CD4-positive, alpha-beta T cell treated with Interleukin-6 for 4 hours (primary cell): Measurements from ENCODE around the gene KCNAB1.
"Not testable (repeated sequence)": the region's sequence is repeated elsewhere in the genome, so short reads cannot be mapped to it uniquely, and the experiment has no call there.

Experiments used
- DNase-seq: peaks from one replicate; pipeline ENCODE4 v3.0.0-alpha.2; 2020; ENCODE audit warnings: mixed read lengths

KCNAB1 gene

DNA sequence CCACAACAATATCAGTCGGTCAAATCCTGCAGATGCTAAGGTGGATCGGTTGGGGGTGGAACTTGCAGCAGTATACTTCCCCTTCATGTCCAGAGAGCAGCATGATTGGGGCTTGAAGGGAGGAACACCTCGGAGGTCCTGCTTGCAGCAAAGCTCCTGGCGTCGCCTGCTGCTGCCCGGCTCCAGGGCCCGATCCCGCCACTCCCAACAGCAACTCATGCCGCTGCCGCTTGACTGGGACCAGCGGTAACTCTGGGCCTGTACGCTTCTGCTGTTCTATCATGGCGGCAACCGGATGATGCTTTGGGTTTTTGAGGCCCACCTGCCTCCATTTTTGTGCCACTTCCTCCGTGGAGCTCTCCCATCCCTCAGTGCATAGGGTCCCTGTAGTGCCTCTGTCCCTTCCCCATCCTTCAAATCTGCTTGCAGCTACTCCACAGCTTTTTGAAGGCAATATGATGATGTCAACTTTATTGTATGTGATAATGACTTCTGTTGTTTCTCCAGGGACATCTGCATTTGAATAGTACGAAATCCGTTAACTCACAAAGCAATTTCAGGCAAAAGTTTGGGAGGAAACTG is 56.3 kb downstream of the KCNAB1 start:
- DNase-seq: no peak

DNA sequence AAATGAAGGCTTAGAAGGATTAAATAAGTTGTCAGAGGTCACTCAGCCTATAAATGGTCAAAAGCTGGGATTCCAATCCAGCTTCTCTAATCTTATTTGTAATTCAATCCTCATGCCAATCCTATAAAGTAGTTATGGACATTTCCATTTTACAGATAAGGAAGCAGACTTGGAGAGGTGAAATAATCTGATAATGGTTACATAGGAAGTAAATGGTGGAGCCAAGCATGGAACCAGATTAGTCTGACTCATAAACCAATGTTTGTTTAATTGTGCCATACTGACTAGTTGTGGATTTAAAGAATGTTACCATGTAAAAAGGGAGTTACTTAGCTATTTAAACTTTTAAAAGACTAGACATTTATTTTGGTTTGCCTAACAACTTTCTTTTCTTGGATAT is 59.7 kb downstream of the KCNAB1 start:
- no peak for DNase-seq

DNA sequence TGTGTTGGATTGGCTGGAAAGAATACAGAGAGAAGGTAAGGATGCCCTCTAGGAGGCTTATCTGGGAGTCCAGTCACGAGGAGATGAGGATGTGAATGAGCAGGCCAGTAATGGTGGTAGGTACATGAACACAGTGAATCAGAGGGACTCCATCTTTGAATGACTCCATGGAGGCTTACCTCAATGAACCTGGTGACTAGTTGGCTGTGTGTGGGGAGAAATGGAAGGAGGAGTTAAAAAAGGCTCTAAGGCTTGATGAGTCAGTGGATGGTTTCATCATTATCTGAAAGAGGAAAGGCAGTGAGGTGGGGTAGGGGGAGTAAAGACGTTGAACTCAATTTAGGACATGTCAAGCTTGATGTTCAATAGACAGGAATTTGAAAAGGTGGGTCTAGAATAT is 61.1 kb downstream of the KCNAB1 start:
- no peak for DNase-seq

DNA sequence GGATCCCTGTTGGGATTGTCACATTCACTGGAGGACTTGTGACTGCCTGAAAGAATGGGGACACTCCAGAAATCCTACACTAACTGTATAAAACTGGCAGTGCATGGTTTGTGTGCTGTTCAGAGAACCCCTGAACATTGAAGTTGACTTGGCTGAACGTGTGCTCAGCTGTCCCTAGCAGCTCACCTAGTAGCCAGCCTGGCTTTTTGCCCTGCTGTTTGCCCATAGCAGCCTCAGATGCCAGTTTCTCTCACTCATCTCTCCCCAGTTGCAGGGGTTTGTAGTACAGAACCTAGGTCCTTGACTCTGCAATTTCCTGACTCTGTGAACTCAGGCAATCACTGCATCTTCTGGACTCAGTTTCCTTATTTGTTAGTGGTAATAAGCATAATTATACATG is 63.0 kb downstream of the KCNAB1 start:
- no peak for DNase-seq

DNA sequence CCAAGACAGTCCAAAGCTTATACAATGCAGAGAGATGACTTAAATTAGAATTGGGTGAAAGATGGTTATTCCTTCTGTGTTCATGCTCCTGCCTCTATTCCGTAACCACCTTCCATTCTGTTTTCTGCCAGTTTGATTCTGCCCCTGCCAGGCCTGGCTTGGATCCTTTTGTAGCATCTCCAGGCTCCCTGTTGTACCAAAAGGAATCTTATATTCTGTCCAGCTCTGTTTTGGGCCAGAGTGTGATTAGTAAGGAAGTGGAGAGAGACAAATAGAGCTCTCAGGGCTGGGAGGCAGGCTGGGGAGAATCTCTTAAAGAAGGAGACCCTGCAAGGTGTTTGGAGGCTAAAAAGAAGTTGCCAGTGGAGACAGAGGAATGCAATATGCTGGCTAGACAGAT is 63.8 kb downstream of the KCNAB1 start:
- no peak for DNase-seq

DNA sequence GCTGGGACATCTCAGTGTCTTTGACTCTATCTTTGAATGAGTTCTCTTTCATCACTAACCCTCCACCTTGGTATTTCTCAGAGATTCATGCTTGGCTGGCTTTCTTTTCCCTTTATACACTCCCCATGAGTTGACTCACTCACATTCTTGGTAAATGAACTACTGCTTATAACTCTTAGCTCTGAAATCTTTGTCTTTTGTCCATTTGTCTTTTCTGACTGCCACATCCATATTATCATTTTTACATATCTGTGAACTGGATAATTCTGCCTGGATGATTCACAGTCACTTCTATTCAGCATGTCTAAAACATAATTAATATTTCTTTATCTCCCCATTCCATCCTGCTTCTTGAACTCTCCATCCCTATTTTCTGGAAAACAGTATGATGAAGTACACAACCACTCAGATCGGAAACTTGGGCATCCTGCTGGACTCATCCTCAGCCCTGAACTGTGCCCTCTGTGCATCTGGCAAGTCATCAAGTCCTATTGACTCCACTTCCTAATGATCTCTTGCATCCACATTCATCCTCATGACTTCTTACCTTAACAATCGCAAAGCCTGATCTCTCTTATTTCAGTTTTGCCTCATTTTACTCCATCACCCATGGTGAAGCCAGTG is 66.9 kb downstream of the KCNAB1 start:
- DNase-seq: no peak

DNA sequence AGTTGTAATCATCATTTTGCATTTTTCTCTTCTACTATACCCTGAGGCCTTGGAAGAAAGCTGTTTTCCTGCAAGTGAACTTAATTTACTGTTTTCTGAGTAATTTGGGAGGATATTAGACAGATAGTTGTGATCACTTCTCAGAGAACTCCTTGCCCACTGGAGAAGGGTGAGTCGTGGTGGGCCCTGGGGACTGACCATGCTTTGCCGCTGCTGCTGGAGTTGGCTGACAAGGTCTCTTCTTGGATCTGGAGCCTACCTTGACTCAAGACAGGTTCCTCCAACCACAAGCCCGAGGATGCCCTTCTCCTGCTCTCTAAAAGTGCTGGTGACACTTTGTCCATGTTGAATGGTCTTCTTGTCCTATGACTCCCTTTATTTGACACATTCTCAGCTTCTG is 68.4 kb downstream of the KCNAB1 start:
- no peak for DNase-seq

DNA sequence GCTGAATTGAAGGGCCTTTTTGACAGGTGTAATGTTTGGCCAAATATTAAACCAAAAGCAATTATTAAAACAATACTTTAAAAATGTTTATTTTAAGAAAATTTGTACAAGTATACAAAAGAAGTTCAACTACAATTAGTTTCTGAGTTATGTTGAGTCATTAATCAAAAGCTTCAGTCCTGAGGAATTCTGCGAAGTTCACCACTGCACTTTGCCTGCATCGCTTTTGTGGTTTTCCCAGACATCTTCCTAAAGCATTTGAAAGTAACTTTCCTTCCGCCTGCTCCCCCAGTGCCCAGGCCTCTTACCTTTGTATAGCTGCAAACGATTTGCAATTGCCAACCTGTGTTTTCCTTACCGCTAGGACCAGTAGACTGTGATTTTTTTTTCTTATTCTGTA is 69.5 kb downstream of the KCNAB1 start:
- no peak for DNase-seq

DNA sequence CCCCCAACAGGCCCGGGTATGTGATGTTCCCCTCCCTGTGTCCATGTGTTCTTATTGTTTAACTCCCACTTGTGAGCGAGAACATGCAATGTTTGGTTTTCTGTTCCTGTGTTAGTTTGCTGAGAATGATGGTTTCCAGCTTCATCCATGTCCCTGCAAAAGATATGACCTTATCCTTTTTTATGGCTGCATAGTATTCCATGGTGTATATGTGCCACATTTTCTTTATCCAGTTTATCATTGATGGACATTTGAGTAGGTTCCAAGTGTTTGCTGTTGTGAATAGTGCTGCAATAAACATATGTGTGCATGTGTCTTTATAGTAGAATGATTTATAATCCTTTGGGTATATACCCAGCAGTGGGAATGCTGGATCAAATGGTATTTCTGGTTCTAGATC is 74.6 kb downstream of the KCNAB1 start:
- DNase-seq: not testable (repeated sequence)

DNA sequence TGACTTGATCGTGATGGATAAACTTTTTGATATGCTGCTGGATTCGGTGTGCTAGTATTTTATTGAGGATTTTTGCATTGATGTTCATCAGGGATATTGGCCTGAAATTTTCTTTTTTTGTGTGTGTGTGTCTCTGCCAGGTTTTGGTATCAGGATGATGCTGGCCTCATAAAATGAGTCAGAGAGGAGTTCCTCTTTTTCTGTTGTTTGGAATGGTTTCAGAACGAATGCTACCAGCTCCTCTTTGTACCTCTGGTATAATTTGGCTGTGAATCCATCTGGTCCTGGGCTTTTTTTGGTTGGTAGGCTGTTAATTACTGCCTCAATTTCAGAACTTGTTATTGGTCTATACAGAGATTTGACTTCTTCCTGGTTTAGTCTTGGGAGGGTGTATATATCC is 76.8 kb downstream of the KCNAB1 start:
- not testable (repeated sequence) for DNase-seq

DNA sequence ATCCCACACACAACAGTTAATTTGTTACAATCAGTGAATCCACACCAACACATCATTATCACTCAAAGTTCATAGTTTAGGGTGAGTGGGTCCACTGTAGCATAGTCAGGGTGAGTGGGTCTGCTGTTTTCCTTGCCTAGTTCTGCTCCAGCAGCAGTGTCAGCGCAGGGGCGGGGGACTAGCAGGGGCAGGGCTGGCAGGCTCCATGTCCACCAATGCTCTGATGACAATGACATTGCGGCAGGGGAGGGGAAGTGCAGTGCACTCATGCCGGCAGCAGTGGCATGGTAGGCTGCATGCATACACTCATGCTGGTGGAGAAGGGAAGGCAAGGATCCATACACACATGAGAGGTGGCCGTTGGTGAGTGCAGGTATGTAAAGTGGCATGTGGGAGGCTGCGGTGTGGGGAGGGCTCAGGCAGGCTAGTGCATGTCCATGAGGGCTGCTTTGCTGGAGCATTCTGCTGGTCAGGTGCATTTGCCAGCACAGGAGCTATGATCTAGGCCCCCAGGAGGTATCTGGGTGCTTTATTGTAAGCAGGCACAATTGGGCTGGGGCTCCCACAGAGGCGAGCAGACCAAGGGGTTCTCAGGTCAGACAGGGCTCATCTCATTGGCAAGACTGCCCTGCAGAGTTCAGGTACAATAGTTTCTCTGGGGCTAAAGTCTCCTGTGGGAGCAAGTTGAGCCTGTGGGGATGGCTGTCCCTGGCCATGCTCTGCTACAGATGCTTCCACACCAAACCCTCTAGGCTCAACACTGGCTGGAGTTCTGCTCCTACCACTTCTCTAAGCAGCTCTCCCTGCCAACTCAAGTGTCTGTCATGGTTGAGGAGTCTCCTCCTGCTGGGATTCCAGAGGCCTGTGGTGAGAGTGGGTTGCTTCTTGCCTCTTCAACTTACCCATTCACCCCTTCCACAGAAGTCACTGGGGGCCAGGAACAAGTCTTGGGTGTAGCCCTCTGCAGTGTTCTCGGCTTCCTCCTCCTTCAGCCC is 81.3 kb downstream of the KCNAB1 start:
- no peak for DNase-seq

DNA sequence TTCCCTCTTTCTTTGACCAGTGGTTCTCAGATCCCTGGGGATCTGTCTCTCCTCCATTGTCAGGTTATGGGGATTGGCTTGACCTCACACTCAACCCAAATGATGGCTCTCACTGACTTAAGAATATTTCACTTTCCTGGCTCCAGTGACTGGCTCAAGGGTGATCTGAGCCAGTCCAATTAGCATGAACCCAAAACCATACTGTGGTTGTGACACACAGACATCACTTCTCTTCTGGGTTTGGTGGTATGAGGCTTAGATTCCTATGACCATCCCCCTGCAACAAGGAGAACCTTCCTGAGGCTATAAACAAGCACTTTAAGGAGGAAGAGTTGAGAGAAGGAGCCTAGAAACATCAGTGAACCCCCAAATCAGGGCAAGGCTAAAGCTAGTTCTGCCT is 85.8 kb downstream of the KCNAB1 start:
- no peak for DNase-seq

DNA sequence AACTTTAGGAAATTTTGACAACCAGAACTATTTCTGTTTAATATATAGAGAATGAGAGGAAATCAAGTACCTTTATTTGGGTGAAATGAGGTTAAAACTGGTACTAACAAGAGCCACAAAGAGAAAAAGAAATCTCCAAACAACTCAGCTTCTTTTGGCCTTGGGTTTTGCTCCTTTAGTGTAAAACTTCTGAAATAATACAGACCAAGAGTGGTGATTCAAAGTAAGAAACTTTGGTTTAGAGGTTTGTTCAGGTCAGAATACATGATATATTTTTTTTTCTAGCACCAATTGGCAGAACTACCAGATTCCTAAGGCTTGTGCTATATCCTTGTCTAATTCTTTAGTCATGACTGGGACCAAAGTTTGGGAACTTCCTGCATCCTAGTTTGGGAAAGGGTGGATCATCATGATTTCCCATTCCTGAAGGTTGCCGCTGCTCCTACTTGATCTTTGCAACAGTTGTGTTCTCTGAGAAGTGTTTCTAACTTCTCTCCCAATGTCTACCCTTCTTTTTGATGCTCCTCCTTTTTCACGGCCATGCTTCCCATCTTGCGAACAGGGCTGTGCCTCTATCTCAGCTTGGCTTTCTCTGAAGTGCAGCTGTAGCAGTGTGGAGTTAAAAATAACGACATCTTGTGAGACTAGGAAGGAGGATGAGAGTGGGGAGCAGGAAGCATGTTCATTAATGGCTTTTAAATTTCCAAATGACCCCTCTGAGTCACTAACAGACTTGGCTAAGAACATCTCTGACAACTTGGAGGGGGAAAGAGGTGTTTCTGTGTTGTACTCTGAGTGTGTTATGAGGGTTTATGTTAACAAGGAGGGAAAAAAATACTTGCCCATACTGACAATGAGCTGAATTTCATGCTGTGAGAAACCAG is 87.7 kb downstream of the KCNAB1 start:
- DNase-seq: no peak

DNA sequence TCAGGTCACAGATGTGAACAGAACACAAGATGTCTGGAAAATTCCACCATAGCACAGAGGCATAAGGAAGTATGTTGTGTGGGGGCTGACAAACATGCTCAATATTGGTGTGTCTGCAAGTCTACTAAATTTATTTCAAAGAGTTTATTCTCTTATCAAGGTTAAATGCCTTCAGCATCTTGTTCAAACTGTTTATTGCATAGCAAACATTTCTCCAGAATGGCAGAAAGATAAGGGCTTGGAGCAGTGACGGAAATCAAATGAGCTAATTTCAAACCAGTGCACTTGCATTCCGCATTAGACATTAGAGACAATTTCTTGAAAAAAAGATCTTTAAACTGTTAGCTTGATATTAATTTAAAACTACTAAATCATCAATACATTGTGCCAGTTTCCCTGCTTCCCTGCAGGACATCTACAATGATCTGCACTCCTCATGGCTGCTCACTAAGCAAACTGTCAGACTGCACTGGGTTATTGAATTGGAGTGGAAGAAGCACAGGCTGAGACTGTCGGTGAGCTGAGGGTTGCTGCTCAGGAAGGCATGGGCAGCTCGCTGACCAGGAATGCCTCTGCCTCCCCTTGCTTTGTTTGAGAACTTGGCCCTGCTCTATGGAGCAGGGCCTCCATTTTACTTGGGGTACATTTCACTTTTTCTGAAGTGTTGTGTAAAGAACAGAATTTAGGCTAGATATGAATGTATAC is 89.4 kb downstream of the KCNAB1 start:
- no peak for DNase-seq

DNA sequence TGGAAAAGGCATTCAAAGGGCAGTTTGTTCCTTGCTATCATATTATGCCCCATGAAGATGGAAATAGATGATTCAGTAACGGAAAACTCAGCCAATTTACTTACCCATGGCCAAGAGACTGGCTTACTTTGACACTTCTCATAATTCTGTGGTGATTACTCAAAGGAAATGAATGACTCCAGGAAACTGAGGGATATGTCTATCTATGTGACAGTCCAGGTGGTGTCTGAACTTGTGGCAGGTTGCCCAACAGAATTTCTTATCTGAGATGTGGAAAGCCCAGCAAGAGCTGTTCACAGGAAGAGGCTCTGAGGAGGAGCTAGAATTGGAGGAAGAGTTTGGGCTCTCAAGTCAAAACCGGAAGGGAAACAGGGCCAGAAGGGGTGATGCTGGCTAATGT is 91.2 kb downstream of the KCNAB1 start:
- DNase-seq: no peak

DNA sequence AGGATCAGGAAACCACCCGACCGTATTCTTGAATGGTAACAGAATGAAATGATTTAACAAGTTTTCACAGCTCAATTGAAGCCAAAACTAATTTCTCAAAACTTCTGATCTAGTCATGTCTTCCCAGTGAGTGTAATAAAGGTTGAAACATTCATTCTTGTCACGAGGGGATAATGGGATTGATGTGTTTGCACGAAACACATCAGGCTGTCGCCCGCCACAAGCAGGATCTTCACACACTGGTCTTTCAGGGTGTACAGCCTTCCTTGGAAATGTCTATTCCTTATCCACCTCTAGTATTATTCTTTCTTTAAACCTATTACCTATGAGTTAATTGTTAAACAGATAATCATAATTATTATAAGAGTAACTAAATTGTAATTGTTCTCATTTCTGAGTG is 94.3 kb downstream of the KCNAB1 start:
- no peak for DNase-seq

DNA sequence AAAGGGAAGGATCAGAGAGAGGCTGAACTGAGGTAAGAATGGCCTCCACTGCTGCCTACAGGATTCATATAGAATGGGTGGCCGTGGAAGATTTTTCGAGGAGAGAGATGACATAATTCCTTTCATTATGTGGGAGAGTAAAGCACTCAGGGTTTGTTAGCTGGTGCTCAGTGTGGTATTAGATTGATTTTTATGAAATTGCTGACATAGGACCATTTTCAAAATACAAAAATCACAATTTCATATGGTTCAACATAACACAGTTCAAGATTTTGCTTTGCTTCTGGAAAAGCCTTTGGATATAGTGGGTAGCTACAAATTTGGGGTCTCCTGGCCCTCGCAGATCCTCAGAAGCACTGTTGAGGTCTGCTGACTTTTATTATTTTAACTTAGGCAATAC is 95.4 kb downstream of the KCNAB1 start:
- DNase-seq: no peak

DNA sequence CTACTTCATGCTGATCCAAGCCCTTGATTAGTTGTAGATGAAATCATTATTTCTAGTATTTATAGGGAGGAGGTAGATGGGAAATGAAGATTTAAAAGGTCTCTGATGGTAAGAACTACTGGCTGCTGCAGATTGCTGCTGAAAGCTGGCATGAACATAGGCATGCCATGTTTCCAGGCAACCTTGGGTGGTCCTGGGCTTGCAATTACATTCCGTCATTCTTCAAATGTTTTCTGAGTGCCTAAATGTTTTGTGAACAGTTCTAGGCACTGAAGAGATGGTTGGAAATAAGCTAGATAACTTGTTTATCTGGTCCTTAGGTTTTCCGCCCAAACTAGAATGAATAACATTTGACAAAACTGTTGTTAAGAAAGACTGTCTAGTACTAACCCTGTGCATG is 95.8 kb downstream of the KCNAB1 start:
- no peak for DNase-seq

DNA sequence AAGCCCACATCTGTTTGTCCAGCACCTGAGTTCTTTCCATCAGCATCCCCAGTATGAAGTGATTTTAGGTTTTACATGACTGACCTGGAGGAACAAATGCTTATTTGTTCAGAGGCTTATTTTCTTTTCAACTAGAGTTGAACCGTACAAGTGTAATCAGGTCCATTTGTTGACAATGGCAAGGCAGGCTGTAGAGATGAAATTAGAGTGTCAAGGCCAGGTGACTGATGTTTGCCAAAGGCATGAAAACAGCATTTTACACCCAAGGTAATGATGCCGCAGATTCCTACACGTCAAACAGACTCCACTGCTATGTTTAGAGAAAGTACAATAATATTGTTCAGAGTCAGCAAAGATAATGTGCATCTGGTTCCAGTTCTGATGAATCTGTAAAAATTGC is 96.5 kb downstream of the KCNAB1 start:
- DNase-seq: no peak

DNA sequence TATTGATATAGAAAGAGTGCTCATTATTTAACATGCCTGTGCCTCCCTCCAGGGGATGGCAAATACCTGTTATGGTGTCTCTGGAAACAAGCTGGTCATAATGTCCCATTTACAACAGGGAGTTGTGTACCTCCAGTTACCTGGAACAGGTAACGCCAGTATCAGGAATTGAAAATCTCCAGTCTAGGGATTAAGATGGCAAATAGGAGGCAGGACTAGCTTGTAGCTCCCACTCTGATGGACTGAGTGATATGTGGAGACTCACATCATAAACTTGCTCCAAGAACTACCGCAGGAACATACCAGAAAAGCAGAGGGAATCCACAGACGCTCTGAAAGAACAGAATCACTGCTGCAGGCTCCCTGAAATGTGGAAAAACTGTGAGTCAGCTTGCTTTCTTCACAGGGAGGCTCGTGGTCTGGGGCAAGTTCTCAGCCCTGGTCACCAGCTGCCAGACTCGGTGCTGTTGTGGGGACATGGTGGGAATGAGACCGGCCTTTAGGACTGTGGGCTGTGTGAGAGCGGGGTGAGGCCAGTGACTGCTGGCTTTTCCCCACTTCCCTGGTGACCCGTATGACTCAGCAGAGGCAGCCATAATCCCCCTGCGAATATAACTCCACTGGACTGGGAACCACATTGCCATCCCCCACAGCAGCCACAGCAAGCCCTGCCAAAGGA is 97.4 kb downstream of the KCNAB1 start:
- no peak for DNase-seq

DNA sequence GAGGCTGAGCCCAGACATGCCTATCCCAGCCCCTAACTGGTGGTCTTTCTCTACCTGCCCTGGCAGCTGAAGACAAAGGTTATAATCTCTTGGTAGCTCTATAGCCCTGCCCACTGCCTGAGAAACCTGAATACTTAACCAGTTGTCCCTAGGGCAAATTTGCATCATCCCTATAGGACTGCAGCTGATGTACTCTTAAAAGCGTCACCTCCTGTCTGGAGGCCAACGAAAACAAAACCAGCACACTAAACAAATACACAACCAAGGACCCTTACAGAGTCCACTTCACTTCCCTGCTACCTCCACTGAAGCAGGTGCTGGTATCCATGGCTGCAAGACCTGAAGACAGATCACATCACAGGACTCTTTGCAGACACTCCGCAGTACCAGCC is 98.0 kb downstream of the KCNAB1 start:
- no peak for DNase-seq

DNA sequence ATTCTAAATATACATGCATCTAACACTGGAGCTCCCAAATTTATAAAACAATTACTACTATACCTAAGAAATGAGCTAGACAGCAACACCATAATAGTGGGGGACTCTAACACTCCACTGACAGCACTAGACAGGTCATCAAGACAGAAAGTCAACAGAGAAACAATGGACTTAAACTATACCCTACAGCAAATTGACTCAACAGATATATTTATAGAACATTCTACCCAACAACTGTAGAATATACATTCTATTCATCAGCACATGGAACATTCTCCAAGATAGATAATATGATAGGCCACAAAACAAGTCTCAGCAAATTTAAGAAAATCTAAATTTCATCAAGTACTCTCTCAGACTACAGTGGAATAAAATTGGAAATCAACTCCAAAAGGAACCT is 102.0 kb downstream of the KCNAB1 start:
- DNase-seq: not testable (repeated sequence)
